NCI-H2171 (cell line): ENCODE measurements around the gene SNX32.

Source experiments
- DNase-seq: peaks from one replicate; lab custom pipeline; 2025; lab: John Stamatoyannopoulos, UW

The SNX32 gene

GRCh38 chr11:65797711-65798110, 36.1 kb upstream of the SNX32 start:
- no peak for DNase-seq

- DNase-seq, result no peak
These were observed 34.9 kb upstream of the SNX32 start for GRCh38 chr11:65798882-65799281.

GRCh38 chr11:65801153-65801987, 32.4 kb upstream of the SNX32 start:
- DNase-seq, result no peak

- no peak for DNase-seq
These were observed 30.9 kb upstream of the SNX32 start for GRCh38 chr11:65802841-65803240.

GRCh38 chr11:65803797-65804492, 29.8 kb upstream of the SNX32 start:
- no peak for DNase-seq

- DNase-seq, result no peak
These were observed 26.8 kb upstream of the SNX32 start for GRCh38 chr11:65806979-65807378.

- DNase-seq, result no peak
These were observed 24.9 kb upstream of the SNX32 start for GRCh38 chr11:65808744-65809341.

GRCh38 chr11:65809496-65809895, 24.3 kb upstream of the SNX32 start:
- DNase-seq, result no peak

- no peak for DNase-seq
These were observed 23.5 kb upstream of the SNX32 start for GRCh38 chr11:65810046-65810868.

- DNase-seq, result peak; percentile 69
These were observed 21.8 kb upstream of the SNX32 start for GRCh38 chr11:65811764-65812475.

- no peak for DNase-seq
These were observed 19.4 kb upstream of the SNX32 start for GRCh38 chr11:65814131-65814985.

GRCh38 chr11:65814986-65815565, 18.7 kb upstream of the SNX32 start:
- no peak for DNase-seq

GRCh38 chr11:65816696-65817095, 17.1 kb upstream of the SNX32 start:
- DNase-seq, result no peak

GRCh38 chr11:65817312-65817834, 16.4 kb upstream of the SNX32 start:
- no peak for DNase-seq

- peak; percentile 87 for DNase-seq
These were observed 15.7 kb upstream of the SNX32 start for GRCh38 chr11:65817835-65818680.

- no peak for DNase-seq
These were observed 12.7 kb upstream of the SNX32 start for GRCh38 chr11:65821107-65821506.

GRCh38 chr11:65822776-65823528, 10.8 kb upstream of the SNX32 start:
- no peak for DNase-seq
